ENCODE data around the gene MST1.

DNA sequence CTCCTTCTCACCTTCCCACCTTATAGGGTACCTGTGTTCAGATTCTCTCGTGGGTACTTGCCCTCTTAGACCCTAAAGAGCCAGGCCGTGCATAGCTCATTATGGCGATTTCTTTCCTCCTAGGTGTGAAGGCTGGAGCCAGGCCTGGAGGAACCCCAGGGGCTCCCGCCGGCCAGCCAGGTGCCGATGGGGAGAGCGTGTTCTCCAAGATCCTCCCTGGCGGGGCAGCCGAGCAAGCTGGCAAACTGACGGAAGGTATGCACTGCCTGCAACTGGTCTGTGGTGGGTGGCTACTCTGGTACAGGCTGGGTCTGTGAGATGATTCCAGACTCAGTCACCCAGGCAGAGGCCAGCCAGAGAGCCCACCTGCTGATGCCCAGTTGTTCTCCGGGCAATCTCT lies 25.0 kb downstream of the MST1 start:
- TF ChIP-seq, protein P1, sequence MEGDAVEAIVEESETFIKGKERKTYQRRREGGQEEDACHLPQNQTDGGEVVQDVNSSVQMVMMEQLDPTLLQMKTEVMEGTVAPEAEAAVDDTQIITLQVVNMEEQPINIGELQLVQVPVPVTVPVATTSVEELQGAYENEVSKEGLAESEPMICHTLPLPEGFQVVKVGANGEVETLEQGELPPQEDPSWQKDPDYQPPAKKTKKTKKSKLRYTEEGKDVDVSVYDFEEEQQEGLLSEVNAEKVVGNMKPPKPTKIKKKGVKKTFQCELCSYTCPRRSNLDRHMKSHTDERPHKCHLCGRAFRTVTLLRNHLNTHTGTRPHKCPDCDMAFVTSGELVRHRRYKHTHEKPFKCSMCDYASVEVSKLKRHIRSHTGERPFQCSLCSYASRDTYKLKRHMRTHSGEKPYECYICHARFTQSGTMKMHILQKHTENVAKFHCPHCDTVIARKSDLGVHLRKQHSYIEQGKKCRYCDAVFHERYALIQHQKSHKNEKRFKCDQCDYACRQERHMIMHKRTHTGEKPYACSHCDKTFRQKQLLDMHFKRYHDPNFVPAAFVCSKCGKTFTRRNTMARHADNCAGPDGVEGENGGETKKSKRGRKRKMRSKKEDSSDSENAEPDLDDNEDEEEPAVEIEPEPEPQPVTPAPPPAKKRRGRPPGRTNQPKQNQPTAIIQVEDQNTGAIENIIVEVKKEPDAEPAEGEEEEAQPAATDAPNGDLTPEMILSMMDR (IDR thresholded peaks at IDR 0.05; ENCODE audit: poor library complexity) = no peak
- no peak for TF ChIP-seq EZH2 (IDR thresholded peaks at IDR 0.05; ENCODE audit: borderline replicate concordance)
